Liver (tissue), 9 donors: Measurements from ENCODE around the gene GPI. TPM values are rescaled to one million over a fixed set of nuclear protein-coding genes. Genes with fewer than 3 reads are reported as not detected.

Experiments
- DNase-seq: peaks from one replicate; pipeline ENCODE4 v3.0.0-alpha.2; 2017; ENCODE audit warnings: low spot score
- H3K27ac ChIP-seq, 2 donors: one replicate each; pipeline ENCODE4 v1.7.0; 2013; ENCODE audit warnings: inconsistent platforms in 2 of 2, low read length in 2 of 2, control low read depth in 1 of 2, low read depth in 1 of 2, mild to moderate bottlenecking in 1 of 2
- H3K27me3 ChIP-seq, 4 donors: one replicate each; pipeline versions ENCODE4 v1.6.1 to v1.7.0; 2013; ENCODE audit warnings: low read length in 3 of 4, inconsistent platforms in 1 of 4, mild to moderate bottlenecking in 1 of 4, moderate library complexity in 1 of 4; ENCODE audit not compliant: control insufficient read depth in 4 of 4, insufficient read depth in 4 of 4
- H3K36me3 ChIP-seq, 4 donors: one replicate each; pipeline versions ENCODE4 v1.6.1 to v1.7.0; 2013; ENCODE audit warnings: low read length in 3 of 4, mild to moderate bottlenecking in 3 of 4, low read depth in 1 of 4, moderate library complexity in 1 of 4; ENCODE audit not compliant: control insufficient read depth in 4 of 4, insufficient read depth in 3 of 4
- H3K4me1 ChIP-seq, 4 donors: one replicate each; pipeline versions ENCODE4 v1.6.1 to v1.7.0; 2013; ENCODE audit warnings: low read length in 3 of 4, mild to moderate bottlenecking in 3 of 4, moderate library complexity in 1 of 4; ENCODE audit not compliant: control insufficient read depth in 4 of 4, insufficient read depth in 4 of 4
- H3K4me3 ChIP-seq, 3 donors: one replicate each; pipeline versions ENCODE4 v1.6.1 to v1.7.0; 2013; ENCODE audit warnings: low read length in 3 of 3, control low read depth in 1 of 3, low read depth in 1 of 3, mild to moderate bottlenecking in 1 of 3
- H3K9ac ChIP-seq, 2 donors: one replicate each; pipeline ENCODE4 v1.7.0; 2013; ENCODE audit warnings: low read length in 2 of 2, mild to moderate bottlenecking in 2 of 2, moderate library complexity in 2 of 2, control low read depth in 1 of 2, low read depth in 1 of 2
- H3K9me3 ChIP-seq, 4 donors: one replicate each; pipeline versions ENCODE4 v1.6.1 to v1.7.0; 2013; ENCODE audit warnings: low read length in 3 of 4; ENCODE audit not compliant: control insufficient read depth in 4 of 4
- CTCF ChIP-seq: fragments of 150-350 bp; IDR thresholded peaks from 2 replicates; pipeline ENCODE4 v1.5.1; 2017; ENCODE audit warnings: improper control_type of control experiment, low read depth, low read length; ENCODE audit not compliant: missing input control
- EGR1 ChIP-seq, 2 donors: IDR thresholded peaks; 2 replicates each; pipeline ENCODE4 v1.6.1; 2016 to 2018; ENCODE audit warnings: antibody characterized with exemption in 2 of 2, low read depth in 2 of 2
- FOXA1 ChIP-seq: IDR thresholded peaks from 2 replicates; pipeline ENCODE4 v1.6.1; 2016; ENCODE audit warnings: antibody characterized with exemption
- FOXA2 ChIP-seq: IDR thresholded peaks from 2 replicates; pipeline ENCODE4 v1.6.1; 2016; ENCODE audit warnings: antibody characterized with exemption
- GABPA ChIP-seq, 2 donors: IDR thresholded peaks in 1 of 2; conservative IDR thresholded peaks in 1 of 2; 2 replicates each; pipeline ENCODE4 v1.6.1; 2016; ENCODE audit warnings: antibody characterized with exemption in 2 of 2, mild to moderate bottlenecking in 1 of 2, moderate library complexity in 1 of 2
- HNF4A ChIP-seq, 2 donors: conservative IDR thresholded peaks; 2 replicates each; pipeline ENCODE4 v1.6.1; 2016; ENCODE audit warnings: antibody characterized with exemption in 2 of 2, mild to moderate bottlenecking in 2 of 2
- HNF4G ChIP-seq: IDR thresholded peaks from 2 replicates; pipeline ENCODE4 v1.6.1; 2016; ENCODE audit warnings: antibody characterized with exemption
- JUND ChIP-seq, 2 donors: IDR thresholded peaks; 2 replicates each; pipeline ENCODE4 v1.6.1; 2016; ENCODE audit warnings: antibody characterized with exemption in 2 of 2
- MAX ChIP-seq: IDR thresholded peaks from 2 replicates; pipeline ENCODE4 v1.6.1; 2016; ENCODE audit warnings: antibody characterized with exemption
- NR2F2 ChIP-seq: IDR thresholded peaks from 2 replicates; pipeline ENCODE4 v1.6.1; 2016; ENCODE audit warnings: antibody characterized with exemption
- RAD21 ChIP-seq, 2 donors: IDR thresholded peaks; 2 replicates each; pipeline ENCODE4 v1.6.1; 2016; ENCODE audit warnings: antibody characterized with exemption in 2 of 2, mild to moderate bottlenecking in 2 of 2
- REST ChIP-seq: IDR thresholded peaks from 2 replicates; pipeline ENCODE4 v1.6.1; 2016; ENCODE audit warnings: antibody characterized with exemption, mild to moderate bottlenecking
- RXRA ChIP-seq, 2 donors: IDR thresholded peaks; 2 replicates each; pipeline ENCODE4 v1.6.1; 2017 to 2018; ENCODE audit warnings: antibody characterized with exemption in 2 of 2, mild to moderate bottlenecking in 1 of 2
- SP1 ChIP-seq: IDR thresholded peaks from 2 replicates; pipeline ENCODE4 v1.6.1; 2018; ENCODE audit warnings: antibody characterized with exemption, mild to moderate bottlenecking
- TAF1 ChIP-seq: conservative IDR thresholded peaks from 2 replicates; pipeline ENCODE4 v1.6.1; 2016; ENCODE audit warnings: antibody characterized with exemption, mild to moderate bottlenecking
- YY1 ChIP-seq: IDR thresholded peaks from 2 replicates; pipeline ENCODE4 v1.6.1; 2016; ENCODE audit warnings: antibody characterized with exemption, mild to moderate bottlenecking
- ZBTB33 ChIP-seq: IDR thresholded peaks from 2 replicates; pipeline ENCODE4 v1.6.1; 2016; ENCODE audit warnings: antibody characterized with exemption
- WGBS: extraction: QIAGEN DNeasy Blood & Tissue Kit; methylation state at CpG from one replicate; pipeline ENCODE4 v1.1.7; 2013; 5-methylcytosine and 5-hydroxymethylcytosine counted together
- polyA plus RNA-seq, 2 donors: library from polyadenylated mRNA; stranded (reverse) in 1 of 2; unstranded in 1 of 2; fragments of 200-250 nt in 1 of 2; fragments of >200 nt in 1 of 2; fragmentation: Nextera tagmentation in 1 of 2; extraction: Ambion mirVana in 1 of 2; gene quantifications; one replicate each; pipeline versions ENCODE4 v1.2.1 to v1.2.3, GENCODE V29; 2013 to 2015
- total RNA-seq, 2 donors: library from RNA; depleted of rRNA; stranded (reverse); fragments of >200 nt; gene quantifications; one replicate each; pipeline ENCODE4 v1.2.3, GENCODE V29; 2014
- donor health status: healthy.
- donor health status: healthy.
- donor health status: healthy.
- donor health status: healthy.
- donor health status: healthy.

The GPI gene
- total and polyA plus RNA-seq, 4 donors, result 61.8 to 191 (median 158) TPM

GRCh38 chr19:34353546-34353945, 11.4 kb upstream of the GPI start:
- peaks cover 9 to 39% (median 15%) of the 10 kb centered on the region in 4 donors for H3K36me3 ChIP-seq
- H3K27me3 ChIP-seq, result no peaks in the 10 kb centered on the region
- no peak overlapping the region for H3K9ac ChIP-seq
- H3K27ac ChIP-seq, result no peak overlapping the region
- TF ChIP-seq FOXA2 (no peak), EGR1 (IDR thresholded peaks at IDR 0.05; ENCODE audit: low read depth in 2 of 2) (no peak), RAD21 (IDR thresholded peaks at IDR 0.05) (no peak), GABPA (IDR thresholded peaks at IDR 0.05 in 1 of 2, conservative IDR thresholded peaks at IDR 0.05 in 1 of 2) (no peak), REST (no peak), SP1 (no peak), HNF4G (no peak), YY1 (no peak), HNF4A (conservative IDR thresholded peaks at IDR 0.05) (no peak), FOXA1 (no peak), CTCF (no peak), JUND (IDR thresholded peaks at IDR 0.05) (no peak), RXRA (IDR thresholded peaks at IDR 0.05) (no peak), ZBTB33 (no peak), TAF1 (no peak), MAX (no peak)
- WGBS, result 84% methylated on average over 7 of the region's 7 CpGs
- no peak overlapping the region for H3K4me3 ChIP-seq
- H3K4me1 ChIP-seq, result peaks cover 0 to 3% (median 3%) of the 10 kb centered on the region in 4 donors
- no peak for DNase-seq
- no peaks in the 10 kb centered on the region for H3K9me3 ChIP-seq

DNA sequence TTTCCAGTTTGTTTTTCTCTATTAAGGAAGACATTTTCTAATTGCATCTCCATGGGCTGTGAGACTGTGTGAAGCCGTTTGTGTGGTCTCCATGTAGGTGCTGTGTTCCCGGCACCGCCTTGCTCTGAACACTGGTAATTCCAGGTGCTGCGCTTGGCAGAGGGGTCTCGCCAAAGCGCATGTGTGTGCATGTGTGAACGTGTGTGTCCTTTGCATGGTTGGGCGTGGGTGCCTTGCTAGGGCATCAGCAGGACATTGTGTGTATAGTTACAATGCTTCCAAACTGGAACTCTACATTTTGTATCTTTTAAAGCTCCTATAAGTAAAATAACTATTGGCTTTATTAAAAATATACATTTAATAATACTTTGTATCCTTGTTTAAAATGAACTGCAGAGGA, 9.8 kb upstream of the GPI start:
- no peak for DNase-seq
- WGBS, result 95% methylated on average over 8 of the region's 8 CpGs
- Histone ChIP-seq H3K27me3 (no peaks in the 10 kb centered on the region), H3K36me3 (peaks cover 9 to 26% (median 12%) of the 10 kb centered on the region in 4 donors), H3K9me3 (no peaks in the 10 kb centered on the region), H3K4me3 (no peak overlapping the region), H3K27ac (no peak overlapping the region), H3K9ac (no peak overlapping the region), H3K4me1 (peaks cover 5 to 15% (median 11%) of the 10 kb centered on the region in 4 donors)
- TF ChIP-seq FOXA2, result no peak
- TF ChIP-seq RXRA (IDR thresholded peaks at IDR 0.05), result no peak
- no peak for TF ChIP-seq TAF1
- no peak for TF ChIP-seq RAD21 (IDR thresholded peaks at IDR 0.05)
- no peak for TF ChIP-seq REST
- no peak for TF ChIP-seq JUND (IDR thresholded peaks at IDR 0.05)
- TF ChIP-seq YY1, result no peak
- TF ChIP-seq FOXA1, result no peak
- TF ChIP-seq ZBTB33, result no peak
- no peak for TF ChIP-seq EGR1 (IDR thresholded peaks at IDR 0.05; ENCODE audit: low read depth in 2 of 2)
- no peak for TF ChIP-seq HNF4G
- TF ChIP-seq NR2F2, result no peak
